GM23338 (cell line): ENCODE data around the gene RBPJ. TPM values are rescaled to one million over a fixed set of nuclear protein-coding genes. Genes with fewer than 3 reads are reported as not detected.

ENCODE experiments used
- ATAC-seq: fragments of 200-7000 bp; cut with Tn5 transposase; 3 replicates; pipeline ENCODE4 v1.9.1; 2020
- DNase-seq: peaks from one replicate; pipeline ENCODE4 v3.0.0-alpha.2; 2015; ENCODE audit warnings: low spot score
- H2AFZ ChIP-seq: fragments of 200-600 bp; sonication (generic); 2 replicates; pipeline ENCODE4 v1.8.0; 2016; ENCODE audit warnings: antibody characterized with exemption, mild to moderate bottlenecking, moderate library complexity
- H3F3A ChIP-seq: fragments of 200-600 bp; sonication (generic); replicated peaks from 2 replicates; pipeline ENCODE4 v1.8.0; 2017; ENCODE audit warnings: antibody characterized with exemption, mixed run types, low read depth
- H3K27ac ChIP-seq: fragments of 200-600 bp; sonication (generic); 2 replicates; pipeline ENCODE4 v1.6.1; 2016; ENCODE audit warnings: low read depth
- H3K27me3 ChIP-seq: fragments of 200-600 bp; sonication (generic); 2 replicates; pipeline ENCODE4 v1.8.0; 2016; ENCODE audit warnings: mild to moderate bottlenecking, mixed run types, moderate library complexity; ENCODE audit not compliant: insufficient read depth
- H3K36me3 ChIP-seq: fragments of 200-600 bp; sonication (generic); 2 replicates; pipeline ENCODE4 v1.8.0; 2016; ENCODE audit warnings: mild to moderate bottlenecking; ENCODE audit not compliant: insufficient read depth
- H3K4me1 ChIP-seq: fragments of 200-600 bp; sonication (generic); 2 replicates; pipeline ENCODE4 v1.8.0; 2016; ENCODE audit warnings: mild to moderate bottlenecking, moderate library complexity; ENCODE audit not compliant: insufficient read depth
- H3K4me2 ChIP-seq: fragments of 200-600 bp; sonication (generic); 2 replicates; pipeline ENCODE4 v1.7.1; 2017; ENCODE audit warnings: mixed run types
- H3K4me3 ChIP-seq: fragments of 200-600 bp; sonication (generic); 2 replicates; pipeline ENCODE4 v1.6.1; 2016; ENCODE audit warnings: mixed run types
- H3K79me2 ChIP-seq: fragments of 200-600 bp; sonication (generic); replicated peaks from 2 replicates; pipeline ENCODE4 v1.8.0; 2017; ENCODE audit warnings: mild to moderate bottlenecking; ENCODE audit not compliant: insufficient read depth
- H3K9me2 ChIP-seq: fragments of 200-600 bp; sonication (generic); 2 replicates; pipeline ENCODE4 v1.8.0; 2017; ENCODE audit not compliant: insufficient read depth
- H4K20me1 ChIP-seq: fragments of 200-600 bp; sonication (generic); replicated peaks from 2 replicates; pipeline ENCODE4 v1.8.0; 2017; ENCODE audit warnings: mild to moderate bottlenecking; ENCODE audit not compliant: insufficient read depth
- H3K27ac Mint-ChIP-seq: 2 replicates; pipeline ENCODE4 v1.8.0; 2020; ENCODE audit warnings: inconsistent platforms, mild to moderate bottlenecking, moderate library complexity, mixed read lengths
- H3K27me3 Mint-ChIP-seq: 3 replicates; pipeline ENCODE4 v1.8.0; 2022; ENCODE audit warnings: low read depth, mild to moderate bottlenecking, moderate library complexity, mixed read lengths, inconsistent platforms; ENCODE audit not compliant: insufficient read depth, poor library complexity
- H3K36me3 Mint-ChIP-seq: 3 replicates; pipeline ENCODE4 v1.8.0; 2021; ENCODE audit warnings: low read depth, mild to moderate bottlenecking, inconsistent platforms, moderate library complexity, mixed read lengths
- H3K4me1 Mint-ChIP-seq: 3 replicates; pipeline ENCODE4 v1.8.0; 2020; ENCODE audit warnings: mild to moderate bottlenecking, inconsistent platforms, mixed read lengths
- H3K4me3 Mint-ChIP-seq: 3 replicates; pipeline ENCODE4 v1.8.0; 2021; ENCODE audit warnings: moderate library complexity, mild to moderate bottlenecking, inconsistent platforms, mixed read lengths
- H3K9me3 Mint-ChIP-seq: 3 replicates; pipeline ENCODE4 v1.8.0; 2020; ENCODE audit warnings: moderate library complexity, mild to moderate bottlenecking, inconsistent platforms, mixed read lengths
- CTCF ChIP-seq, 2 experiments: fragments of 200-600 bp in 1 of 2; sonication (generic) in 1 of 2; conservative IDR thresholded peaks; 2 replicates each; pipeline versions ENCODE4 v1.5.1 to v1.6.1; 2016 to 2017; ENCODE audit warnings: antibody characterized with exemption in 2 of 2, low read depth in 2 of 2, mild to moderate bottlenecking in 2 of 2, moderate library complexity in 1 of 2
- ETS1 ChIP-seq: IDR thresholded peaks from 2 replicates; pipeline ENCODE4 v1.6.1; 2016; ENCODE audit warnings: antibody characterized with exemption
- EZH2 ChIP-seq: fragments of 200-600 bp; sonication (generic); IDR thresholded peaks from one replicate; pipeline ENCODE4 v1.8.0; 2017; ENCODE audit warnings: antibody characterized with exemption, mild to moderate bottlenecking, low read depth; ENCODE audit not compliant: unreplicated experiment
- JUNB ChIP-seq: IDR thresholded peaks from one replicate; pipeline ENCODE4 v1.6.1; 2016; ENCODE audit warnings: antibody characterized with exemption; ENCODE audit not compliant: unreplicated experiment
- POLR2AphosphoS5 ChIP-seq: IDR thresholded peaks from 2 replicates; pipeline ENCODE4 v1.6.1; 2016; ENCODE audit warnings: antibody characterized with exemption, low read depth
- REST ChIP-seq: IDR thresholded peaks from one replicate; pipeline ENCODE4 v1.6.1; 2018; ENCODE audit warnings: antibody characterized with exemption; ENCODE audit not compliant: unreplicated experiment
- STAT1 ChIP-seq: IDR thresholded peaks from one replicate; pipeline ENCODE4 v1.6.1; 2016; ENCODE audit warnings: antibody characterized with exemption; ENCODE audit not compliant: unreplicated experiment
- ZNF114 ChIP-seq: fragments of 250-450 bp; sonication (Bioruptor Pico); IDR thresholded peaks from 2 replicates; pipeline ENCODE4 v1.5.0; 2020; ENCODE audit warnings: mild to moderate bottlenecking, moderate library complexity
- ZNF331 ChIP-seq: fragments of 250-450 bp; sonication (Bioruptor Pico); IDR thresholded peaks from 2 replicates; pipeline ENCODE4 v1.5.0; 2020; ENCODE audit warnings: low read depth, mild to moderate bottlenecking, moderate library complexity
- ZNF462 ChIP-seq: fragments of 250-450 bp; sonication (Bioruptor Pico); IDR thresholded peaks from 2 replicates; pipeline ENCODE4 v1.5.0; 2020; ENCODE audit warnings: mild to moderate bottlenecking, moderate library complexity
- polyA plus RNA-seq: library from polyadenylated mRNA; unstranded; fragments of >200 nt; fragmentation: Nextera tagmentation; extraction: Ambion mirVana; gene quantifications from 2 replicates; pipeline ENCODE4 v1.2.1, GENCODE V29; 2016
- total RNA-seq: library from RNA; depleted of rRNA; stranded (reverse); fragments of >200 nt; shearing (Covaris generic); gene quantifications from 2 replicates; pipeline ENCODE4 v1.2.3, GENCODE V29; 2014

The RBPJ gene
- total and polyA plus RNA-seq, 2 experiments from 2014 or later, result 212 to 457 TPM

GRCh38 chr4:26384380-26385057 is 63.7 kb downstream of the RBPJ start:
- H3K27me3 Mint-ChIP-seq, result peaks cover 2% of the 10 kb centered on the region

More at GRCh38 chr4:26384380-26385057, 63.7 kb downstream of the RBPJ start:
- H4K20me1 ChIP-seq, result peaks cover 40% of the 10 kb centered on the region
- H3K9me2 ChIP-seq, result no peaks in the 10 kb centered on the region
- H3K9me3 Mint-ChIP-seq, result no peaks in the 10 kb centered on the region; the same call in 2 of the 3 replicates
- peaks cover 13% of the 10 kb centered on the region; the same call in 1 of the 2 replicates for H3K36me3 ChIP-seq
- no peak for ATAC-seq
- no peak for TF ChIP-seq POLR2AphosphoS5
- no peak for TF ChIP-seq CTCF (conservative IDR thresholded peaks at IDR 0.05; ENCODE audit: low read depth in 2 of 2)
- TF ChIP-seq STAT1, result no peak
- TF ChIP-seq EZH2, result no peak
- no peak for TF ChIP-seq REST
- no peak for TF ChIP-seq ZNF331
- TF ChIP-seq ZNF114, result no peak
- no peak for TF ChIP-seq ETS1
- TF ChIP-seq JUNB, result no peak
- no peak for TF ChIP-seq ZNF462 (CRISPR knock-in tag)
- no peak overlapping the region for H3K4me3 Mint-ChIP-seq
- peaks cover 97% of the 10 kb centered on the region for H3K79me2 ChIP-seq
- no peak overlapping the region for H3K4me2 ChIP-seq
- H3K27me3 ChIP-seq, result no peaks in the 10 kb centered on the region
- H2AFZ ChIP-seq, result no peak overlapping the region
- H3K27ac Mint-ChIP-seq, result no peak overlapping the region
- H3K4me1 Mint-ChIP-seq, result peaks cover 10% of the 10 kb centered on the region; the same call in 2 of the 3 replicates
- peak; percentile 47 for DNase-seq
- peaks cover 5% of the 10 kb centered on the region for H3K4me1 ChIP-seq
- H3F3A ChIP-seq, result no peaks in the 10 kb centered on the region
- peak overlapping the region; percentile 64; the same call in 1 of the 2 replicates for H3K27ac ChIP-seq
- H3K4me3 ChIP-seq, result no peak overlapping the region
- peaks cover 30% of the 10 kb centered on the region for H3K36me3 Mint-ChIP-seq
